Testis (tissue), 3 donors: ENCODE results near the gene SIM1. TPM values are rescaled to one million over a fixed set of nuclear protein-coding genes. Genes with fewer than 3 reads are reported as not detected.

Experiments used
- DNase-seq: peaks from one replicate; pipeline ENCODE4 v3.0.0-alpha.2; 2019
- H3K27ac ChIP-seq, 2 donors: fragments of 200-600 bp; sonication (generic); one replicate each; pipeline ENCODE4 v1.5.1; 2019
- H3K27me3 ChIP-seq: fragments of 200-600 bp; sonication (generic); one replicate; pipeline ENCODE4 v1.5.1; 2019
- H3K36me3 ChIP-seq: fragments of 200-600 bp; sonication (generic); one replicate; pipeline ENCODE4 v1.5.1; 2017; ENCODE audit warnings: low read depth; ENCODE audit errors: missing control alignments
- H3K4me1 ChIP-seq: fragments of 200-600 bp; sonication (generic); one replicate; pipeline ENCODE4 v1.5.1; 2019
- H3K4me3 ChIP-seq, 2 donors: fragments of 200-600 bp; sonication (generic); one replicate each; pipeline ENCODE4 v1.5.1; 2017 to 2019
- H3K9me3 ChIP-seq: fragments of 200-600 bp; sonication (generic); one replicate; pipeline ENCODE4 v1.5.1; 2017
- POLR2A ChIP-seq: fragments of 450-650 bp; IDR thresholded peaks from one replicate; pipeline ENCODE4 v1.6.1; 2017; ENCODE audit warnings: antibody characterized with exemption, mild to moderate bottlenecking, moderate library complexity
- WGBS, 2 donors: methylation state at CpG; one replicate each; pipeline ENCODE4 v1.1.5; 2018; 5-methylcytosine and 5-hydroxymethylcytosine counted together
- intact Hi-C: fragments of 100-400 bp; cut with DNase I; formaldehyde crosslinking; loops from one replicate; pipeline ENCODE4 v1.15.1; 2023; ENCODE audit warnings: low total_unique reads
- polyA plus RNA-seq: library from polyadenylated mRNA; stranded (reverse); fragments of 350-450 nt; fragmentation: Illumina TruSeq; extraction: RNeasy Lipid Tissue Mini Kit (QIAGEN cat#74804); gene quantifications from one replicate; pipeline ENCODE4 v1.2.3, GENCODE V29; 2014; ENCODE audit warnings: low read depth, low replicate concordance; ENCODE audit not compliant: insufficient read depth
- total RNA-seq, 2 donors: library from RNA; depleted of rRNA; stranded (reverse); fragments of >200 nt; gene quantifications; one replicate each; pipeline ENCODE4 v1.2.3, GENCODE V29; 2016
- TF ChIP-seq, protein P1 (sequence below), 3 experiments: fragments of 450-650 bp in 2 of 3; fragments of 200-600 bp in 1 of 3; sonication (generic) in 1 of 3; IDR thresholded peaks; one replicate each; pipeline ENCODE4 v1.5.1; 2016 to 2019; ENCODE audit warnings: antibody characterized with exemption in 3 of 3, mild to moderate bottlenecking in 2 of 3, moderate library complexity in 1 of 3

Gene SIM1
- total and polyA plus RNA-seq, 3 donors from 2014 or later, result 0.43 to 1.5 (median 0.88) TPM

DNA sequence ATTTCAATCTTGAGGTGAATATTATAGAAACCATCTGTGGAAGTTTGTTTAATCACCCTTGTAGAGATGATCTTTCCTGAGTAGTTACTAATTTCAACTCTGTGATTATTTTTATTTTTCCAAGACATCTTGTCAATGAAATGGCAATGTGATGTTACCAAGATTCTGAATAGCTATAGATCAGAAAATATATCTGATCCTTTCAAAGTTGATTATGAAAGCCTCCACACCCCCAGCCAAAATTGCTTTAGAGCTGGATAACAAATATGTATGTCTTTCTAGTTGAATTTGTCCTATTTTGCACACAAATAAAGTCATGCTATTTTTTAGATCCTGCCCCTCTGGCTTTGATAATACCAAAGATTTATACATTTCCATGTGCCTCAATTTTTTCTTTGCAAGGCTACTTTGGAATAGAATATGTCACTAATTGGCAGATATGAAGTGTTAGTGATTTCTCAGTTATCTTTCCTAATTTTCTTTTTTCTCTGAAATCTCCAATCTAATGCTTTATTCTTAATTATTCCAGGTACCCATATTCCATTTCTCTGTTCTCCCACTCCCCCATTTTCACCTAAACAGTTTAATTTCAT, 5.0 kb downstream of the SIM1 start:
- no peaks in the 10 kb centered on the region for H3K9me3 ChIP-seq
- H3K4me1 ChIP-seq, result no peaks in the 10 kb centered on the region
- no peak for DNase-seq
- peaks cover 6% of the 10 kb centered on the region for H3K27me3 ChIP-seq
- no peak overlapping the region for H3K27ac ChIP-seq
- no peak for TF ChIP-seq POLR2A
- TF ChIP-seq, protein P1, sequence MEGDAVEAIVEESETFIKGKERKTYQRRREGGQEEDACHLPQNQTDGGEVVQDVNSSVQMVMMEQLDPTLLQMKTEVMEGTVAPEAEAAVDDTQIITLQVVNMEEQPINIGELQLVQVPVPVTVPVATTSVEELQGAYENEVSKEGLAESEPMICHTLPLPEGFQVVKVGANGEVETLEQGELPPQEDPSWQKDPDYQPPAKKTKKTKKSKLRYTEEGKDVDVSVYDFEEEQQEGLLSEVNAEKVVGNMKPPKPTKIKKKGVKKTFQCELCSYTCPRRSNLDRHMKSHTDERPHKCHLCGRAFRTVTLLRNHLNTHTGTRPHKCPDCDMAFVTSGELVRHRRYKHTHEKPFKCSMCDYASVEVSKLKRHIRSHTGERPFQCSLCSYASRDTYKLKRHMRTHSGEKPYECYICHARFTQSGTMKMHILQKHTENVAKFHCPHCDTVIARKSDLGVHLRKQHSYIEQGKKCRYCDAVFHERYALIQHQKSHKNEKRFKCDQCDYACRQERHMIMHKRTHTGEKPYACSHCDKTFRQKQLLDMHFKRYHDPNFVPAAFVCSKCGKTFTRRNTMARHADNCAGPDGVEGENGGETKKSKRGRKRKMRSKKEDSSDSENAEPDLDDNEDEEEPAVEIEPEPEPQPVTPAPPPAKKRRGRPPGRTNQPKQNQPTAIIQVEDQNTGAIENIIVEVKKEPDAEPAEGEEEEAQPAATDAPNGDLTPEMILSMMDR (IDR thresholded peaks at IDR 0.05), result no peak
- no peaks in the 10 kb centered on the region for H3K36me3 ChIP-seq
- intact Hi-C loops, result no loop called here
- H3K4me3 ChIP-seq, result no peak overlapping the region

DNA sequence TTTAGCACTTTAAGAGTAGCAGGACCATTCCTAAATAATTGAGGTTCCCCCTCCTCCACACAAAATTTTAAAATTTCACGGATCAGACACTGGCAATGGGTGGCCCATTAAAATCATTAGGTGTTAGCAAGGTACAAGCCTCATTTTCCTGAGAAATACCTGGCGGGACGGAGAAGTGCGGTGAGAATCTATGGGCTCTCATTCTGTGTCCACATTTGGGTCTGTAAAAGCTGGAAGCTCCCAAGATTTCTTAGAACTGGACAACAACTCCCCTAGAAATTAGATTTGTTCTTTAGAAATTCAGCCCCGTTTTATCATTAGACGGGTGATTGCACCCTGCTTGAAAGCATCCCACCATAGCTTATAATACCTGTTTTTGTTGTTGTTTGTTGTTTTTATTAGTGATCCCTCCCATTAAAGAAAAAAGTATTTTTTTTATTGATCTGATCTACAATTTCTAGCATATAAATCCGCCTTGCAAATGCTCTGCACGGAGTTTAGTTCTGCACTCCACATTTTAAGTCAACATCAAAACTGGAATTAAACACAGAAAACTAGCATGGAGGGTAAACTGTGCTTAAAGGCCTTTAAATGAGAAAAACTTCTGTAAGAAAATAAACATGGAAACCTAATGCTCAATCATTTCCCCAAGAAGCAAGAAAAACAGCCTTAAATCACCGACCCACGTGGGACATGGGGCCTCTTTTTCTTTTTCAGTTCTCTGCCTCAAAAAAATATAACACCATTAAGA, 5.7 kb downstream of the SIM1 start:
- WGBS, 2 donors, result 16 to 20% methylated on average over 10 of the region's 10 CpGs
- Histone ChIP-seq H3K27me3 (peaks cover 6% of the 10 kb centered on the region), H3K27ac (no peak overlapping the region), H3K36me3 (no peaks in the 10 kb centered on the region), H3K4me1 (no peaks in the 10 kb centered on the region), H3K9me3 (no peaks in the 10 kb centered on the region), H3K4me3 (no peak overlapping the region)
- TF ChIP-seq POLR2A, result no peak
- TF ChIP-seq, protein P1 (IDR thresholded peaks at IDR 0.05), result no peak
- no peak for DNase-seq
- intact Hi-C loops, result no loop called here

DNA sequence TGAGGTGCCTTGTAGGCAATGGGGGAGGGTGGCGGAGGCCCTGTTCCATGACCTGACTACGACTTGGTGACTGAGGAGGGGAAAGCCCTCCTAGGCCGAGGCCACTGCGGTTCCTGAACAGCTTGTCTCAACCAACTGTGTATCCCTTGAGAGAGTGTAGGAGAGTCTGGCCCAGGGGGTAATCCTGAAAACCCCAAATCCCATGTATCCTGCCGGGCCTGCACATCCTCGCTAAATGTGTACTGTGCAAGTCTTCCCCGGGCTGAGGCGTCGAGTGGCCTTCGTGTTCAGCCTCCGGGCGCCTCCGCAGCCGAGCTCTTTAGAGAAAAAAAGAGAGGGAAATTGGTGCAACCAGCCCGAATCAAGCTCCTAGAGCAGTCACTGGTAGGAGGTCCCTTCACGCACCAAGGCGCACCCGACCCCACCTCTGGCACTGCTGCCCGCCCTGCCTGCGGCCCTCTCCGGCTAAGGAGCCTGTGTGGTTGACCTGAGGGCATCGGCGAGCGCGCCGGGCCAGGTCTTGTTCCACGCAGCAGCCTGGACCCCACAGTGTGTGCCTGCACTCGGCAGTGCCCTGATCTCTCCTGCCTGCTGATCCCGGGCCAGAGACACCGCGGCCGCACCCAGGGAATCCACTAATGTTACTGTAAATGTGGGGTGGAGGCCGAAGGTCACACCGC, 7.3 kb downstream of the SIM1 start:
- 12 to 14% methylated on average over 30 to 34 of the region's 34 CpGs for WGBS, 2 donors
- peaks cover 6% of the 10 kb centered on the region for H3K27me3 ChIP-seq

DNA sequence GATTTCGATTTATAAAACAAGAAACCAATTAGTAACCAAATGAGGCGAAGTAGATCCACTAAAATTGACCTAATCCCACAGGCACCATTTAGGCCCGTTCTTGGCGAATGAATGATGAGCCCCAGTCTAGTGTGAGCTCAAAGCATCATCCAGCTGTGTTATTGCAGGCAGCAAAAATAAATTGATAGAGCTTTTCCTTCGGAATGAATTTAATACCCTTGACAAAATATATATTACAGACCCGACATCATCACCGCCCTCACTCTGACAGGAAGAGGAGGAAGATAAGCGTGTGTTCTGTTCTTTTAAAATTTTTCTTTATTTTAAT, 7.8 kb downstream of the SIM1 start:
- intact Hi-C loops, result no loop called here
- TF ChIP-seq, protein P1 (IDR thresholded peaks at IDR 0.05), result no peak
- no peak for TF ChIP-seq POLR2A
- Histone ChIP-seq H3K9me3 (no peaks in the 10 kb centered on the region), H3K27me3 (peaks cover 6% of the 10 kb centered on the region), H3K36me3 (no peaks in the 10 kb centered on the region), H3K27ac (no peak overlapping the region), H3K4me1 (no peaks in the 10 kb centered on the region), H3K4me3 (no peak overlapping the region)
- DNase-seq, result no peak
- 13 to 18% methylated on average over 8 of the region's 8 CpGs for WGBS, 2 donors

More for the DNA sequence above, 7.3 kb downstream of the SIM1 start:
- H3K36me3 ChIP-seq, result no peaks in the 10 kb centered on the region
- H3K4me3 ChIP-seq, result no peak overlapping the region
- DNase-seq, result no peak
- TF ChIP-seq, protein P1 (IDR thresholded peaks at IDR 0.05), result no peak
- no peak for TF ChIP-seq POLR2A
- no peaks in the 10 kb centered on the region for H3K4me1 ChIP-seq
- H3K9me3 ChIP-seq, result no peaks in the 10 kb centered on the region
- no peak overlapping the region for H3K27ac ChIP-seq
- intact Hi-C loops, result no loop called here
